ENCODE results near the gene MAMDC4. TPM values are rescaled to one million over a fixed set of nuclear protein-coding genes. Genes with fewer than 3 reads are reported as not detected.

MAMDC4 gene
- total and polyA plus RNA-seq, 2 experiments from 2014 or later, result 1.7 to 6.8 TPM

DNA sequence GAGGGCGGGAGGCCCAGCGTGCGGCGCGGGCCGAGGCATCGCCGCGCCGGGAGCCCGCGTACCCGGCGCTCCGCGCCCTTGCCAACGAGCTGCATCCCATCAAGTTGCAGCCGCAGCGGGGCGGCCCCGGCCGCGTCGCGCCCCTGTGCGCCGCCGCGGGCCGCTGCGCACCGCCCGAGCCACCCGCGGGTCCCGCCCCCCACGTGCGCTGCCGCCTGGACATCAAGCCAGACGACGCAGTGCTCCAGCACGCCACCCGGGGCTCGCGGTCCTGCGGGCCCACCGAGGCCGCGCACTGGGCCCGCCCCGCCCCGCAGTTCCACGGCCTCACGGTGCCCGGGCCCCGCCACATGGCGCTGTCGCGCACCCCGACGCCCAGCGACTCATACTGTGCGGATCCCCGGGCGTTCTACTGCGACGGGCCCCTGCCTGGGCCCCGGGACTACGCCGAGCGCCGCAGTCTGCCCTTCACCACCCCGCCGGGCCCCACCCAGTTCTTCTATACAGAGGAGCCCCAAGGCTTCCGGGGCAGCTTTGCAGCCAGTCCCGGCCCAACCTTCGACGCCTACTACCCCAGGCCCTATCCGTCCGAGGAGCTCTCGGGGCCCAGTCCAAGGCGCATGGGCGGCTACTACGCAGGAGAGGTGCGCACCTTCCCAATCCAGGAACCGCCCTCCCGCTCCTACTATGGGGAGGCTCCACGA, 7.2 kb upstream of the MAMDC4 start (continued):
- TF ChIP-seq POLR2AphosphoS5 (IDR thresholded peaks at IDR 0.05; ENCODE audit: low read depth) (no peak), CREB1 (CRISPR knock-in tag; IDR thresholded peaks at IDR 0.05; ENCODE audit: low read depth) (no peak), STAT1 (IDR thresholded peaks at IDR 0.05; ENCODE audit: unreplicated experiment) (no peak), CTCF (conservative IDR thresholded peaks at IDR 0.05; ENCODE audit: low read depth in 2 of 2) (no peak)
- TF ChIP-seq, protein P1, sequence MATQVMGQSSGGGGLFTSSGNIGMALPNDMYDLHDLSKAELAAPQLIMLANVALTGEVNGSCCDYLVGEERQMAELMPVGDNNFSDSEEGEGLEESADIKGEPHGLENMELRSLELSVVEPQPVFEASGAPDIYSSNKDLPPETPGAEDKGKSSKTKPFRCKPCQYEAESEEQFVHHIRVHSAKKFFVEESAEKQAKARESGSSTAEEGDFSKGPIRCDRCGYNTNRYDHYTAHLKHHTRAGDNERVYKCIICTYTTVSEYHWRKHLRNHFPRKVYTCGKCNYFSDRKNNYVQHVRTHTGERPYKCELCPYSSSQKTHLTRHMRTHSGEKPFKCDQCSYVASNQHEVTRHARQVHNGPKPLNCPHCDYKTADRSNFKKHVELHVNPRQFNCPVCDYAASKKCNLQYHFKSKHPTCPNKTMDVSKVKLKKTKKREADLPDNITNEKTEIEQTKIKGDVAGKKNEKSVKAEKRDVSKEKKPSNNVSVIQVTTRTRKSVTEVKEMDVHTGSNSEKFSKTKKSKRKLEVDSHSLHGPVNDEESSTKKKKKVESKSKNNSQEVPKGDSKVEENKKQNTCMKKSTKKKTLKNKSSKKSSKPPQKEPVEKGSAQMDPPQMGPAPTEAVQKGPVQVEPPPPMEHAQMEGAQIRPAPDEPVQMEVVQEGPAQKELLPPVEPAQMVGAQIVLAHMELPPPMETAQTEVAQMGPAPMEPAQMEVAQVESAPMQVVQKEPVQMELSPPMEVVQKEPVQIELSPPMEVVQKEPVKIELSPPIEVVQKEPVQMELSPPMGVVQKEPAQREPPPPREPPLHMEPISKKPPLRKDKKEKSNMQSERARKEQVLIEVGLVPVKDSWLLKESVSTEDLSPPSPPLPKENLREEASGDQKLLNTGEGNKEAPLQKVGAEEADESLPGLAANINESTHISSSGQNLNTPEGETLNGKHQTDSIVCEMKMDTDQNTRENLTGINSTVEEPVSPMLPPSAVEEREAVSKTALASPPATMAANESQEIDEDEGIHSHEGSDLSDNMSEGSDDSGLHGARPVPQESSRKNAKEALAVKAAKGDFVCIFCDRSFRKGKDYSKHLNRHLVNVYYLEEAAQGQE (IDR thresholded peaks at IDR 0.05; ENCODE audit: unreplicated experiment), result no peak

DNA sequence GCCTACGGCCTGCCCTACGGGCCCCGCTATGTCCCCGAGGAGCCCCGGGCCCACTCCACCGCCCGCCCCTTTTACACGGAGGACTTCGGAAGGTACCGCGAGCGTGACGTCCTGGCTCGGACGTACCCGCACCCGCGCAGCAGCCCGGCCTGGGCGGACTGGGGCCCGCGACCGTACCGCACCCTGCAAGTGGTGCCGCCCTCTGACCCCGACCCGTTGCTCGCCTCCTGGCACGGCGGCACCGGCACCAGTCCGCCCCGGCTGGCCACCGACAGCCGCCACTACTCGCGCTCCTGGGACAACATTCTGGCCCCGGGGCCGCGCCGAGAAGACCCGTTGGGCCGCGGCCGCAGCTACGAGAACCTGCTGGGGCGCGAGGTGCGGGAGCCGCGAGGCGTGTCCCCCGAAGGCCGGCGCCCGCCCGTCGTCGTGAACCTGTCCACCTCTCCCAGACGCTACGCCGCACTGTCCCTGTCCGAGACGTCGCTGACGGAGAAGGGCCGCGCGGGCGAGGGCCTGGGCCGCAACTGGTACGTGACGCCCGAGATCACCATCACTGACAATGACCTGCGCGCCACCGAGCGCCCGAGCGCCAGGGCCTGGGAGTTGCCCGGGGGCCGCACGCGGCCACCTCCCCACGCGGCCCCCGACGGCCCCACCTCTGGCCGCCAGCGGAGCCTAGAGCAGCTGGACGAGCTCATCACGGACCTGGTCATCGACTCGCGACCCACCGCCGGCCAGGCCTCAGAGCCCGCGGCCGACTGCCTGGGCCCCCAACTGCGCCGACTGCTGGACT, 6.5 kb upstream of the MAMDC4 start:
- DNase-seq (ENCODE audit: low spot score), result no peak
- Mint-ChIP-seq H3K36me3 (ENCODE audit: low read depth) (peaks cover 2% of the 10 kb centered on the region; the same call in 2 of the 3 replicates), H3K27me3 (ENCODE audit: insufficient read depth, low read depth, poor library complexity) (peaks cover 47% of the 10 kb centered on the region), H3K9me3 (no peaks in the 10 kb centered on the region), H3K27ac (no peak overlapping the region), H3K4me1 (peaks cover 17% of the 10 kb centered on the region; the same call in 2 of the 3 replicates), H3K4me3 (no peak overlapping the region)
- no peaks in the 10 kb centered on the region for H3K9me2 ChIP-seq (ENCODE audit: insufficient read depth)
- no peak overlapping the region for H3K4me2 ChIP-seq
- no peaks in the 10 kb centered on the region for H3K36me3 ChIP-seq (ENCODE audit: insufficient read depth)
- H2AFZ ChIP-seq, result no peak overlapping the region
- no peak for ATAC-seq
- H3F3A ChIP-seq (replicated peaks; ENCODE audit: low read depth), result 0 out of 2 replicates have a peak, but pooled peaks cover 5% of the 10 kb centered on the region
- no peak overlapping the region for H3K4me3 ChIP-seq
- H3K4me1 ChIP-seq (ENCODE audit: insufficient read depth), result peaks cover 12% of the 10 kb centered on the region; the same call in 1 of the 2 replicates
- 0 out of 2 replicates have a peak, but pooled peaks cover 3% of the 10 kb centered on the region for H4K20me1 ChIP-seq (replicated peaks; ENCODE audit: insufficient read depth)
- H3K27ac ChIP-seq (ENCODE audit: low read depth), result no peak overlapping the region
- no peaks in the 10 kb centered on the region for H3K79me2 ChIP-seq (replicated peaks; ENCODE audit: insufficient read depth)
- H3K27me3 ChIP-seq (ENCODE audit: insufficient read depth), result peaks cover 13% of the 10 kb centered on the region
- TF ChIP-seq POLR2AphosphoS5 (IDR thresholded peaks at IDR 0.05; ENCODE audit: low read depth) (no peak), EZH2phosphoT487 (IDR thresholded peaks at IDR 0.05; ENCODE audit: unreplicated experiment) (no peak), EZH2 (IDR thresholded peaks at IDR 0.05; ENCODE audit: low read depth, unreplicated experiment) (no peak), CTCF (conservative IDR thresholded peaks at IDR 0.05; ENCODE audit: low read depth in 2 of 2) (no peak), ZNF331 (CRISPR knock-in tag; IDR thresholded peaks at IDR 0.05; ENCODE audit: low read depth) (no peak), NANOG (IDR thresholded peaks at IDR 0.05; ENCODE audit: borderline replicate concordance) (no peak)
- TF ChIP-seq, protein P1 (IDR thresholded peaks at IDR 0.05; ENCODE audit: unreplicated experiment), result no peak

Measured in GM23338 (cell line).